Medulla oblongata (tissue), 1 donor: Measurements from ENCODE around the gene PRDM5.

Experiments used
- DNase-seq: peaks from one replicate; pipeline ENCODE4 v3.0.0-alpha.2; 2015; ENCODE audit errors: extremely low spot score

Gene PRDM5

GRCh38 chr4:120821977-120822376 lies 100.5 kb downstream of the PRDM5 start:
- DNase-seq, result peak; percentile 67

- DNase-seq, result no peak
Measured at GRCh38 chr4:120821029-120821428, 101.5 kb downstream of the PRDM5 start.

GRCh38 chr4:120819805-120820437 lies 102.6 kb downstream of the PRDM5 start:
- no peak for DNase-seq

GRCh38 chr4:120816296-120816965 lies 106.1 kb downstream of the PRDM5 start:
- DNase-seq, result no peak

GRCh38 chr4:120815361-120815760 lies 107.2 kb downstream of the PRDM5 start:
- no peak for DNase-seq

- DNase-seq, result no peak
Measured at GRCh38 chr4:120814886-120815285, 107.6 kb downstream of the PRDM5 start.

- no peak for DNase-seq
Measured at GRCh38 chr4:120812216-120812615, 110.3 kb downstream of the PRDM5 start.

GRCh38 chr4:120809518-120809917 lies 113.0 kb downstream of the PRDM5 start:
- DNase-seq, result no peak

- no peak for DNase-seq
Measured at GRCh38 chr4:120808475-120809141, 113.9 kb downstream of the PRDM5 start.

GRCh38 chr4:120801137-120801758 lies 121.3 kb downstream of the PRDM5 start:
- DNase-seq, result peak; percentile 60

- no peak for DNase-seq
Measured at GRCh38 chr4:120798570-120798969, 124.0 kb downstream of the PRDM5 start.

- DNase-seq, result no peak
Measured at GRCh38 chr4:120796271-120796670, 126.3 kb downstream of the PRDM5 start.

GRCh38 chr4:120785202-120785601 lies 137.3 kb downstream of the PRDM5 start:
- no peak for DNase-seq

- DNase-seq, result no peak
Measured at GRCh38 chr4:120777459-120777858, 145.1 kb downstream of the PRDM5 start.

GRCh38 chr4:120775431-120775830 lies 147.1 kb downstream of the PRDM5 start:
- no peak for DNase-seq

GRCh38 chr4:120773641-120774040 lies 148.9 kb downstream of the PRDM5 start:
- no peak for DNase-seq

- DNase-seq, result no peak
Measured at GRCh38 chr4:120771907-120772306, 150.6 kb downstream of the PRDM5 start.

- no peak for DNase-seq
Measured at GRCh38 chr4:120770897-120771296, 151.6 kb downstream of the PRDM5 start.

GRCh38 chr4:120769227-120769626 lies 153.3 kb downstream of the PRDM5 start:
- no peak for DNase-seq

- no peak for DNase-seq
Measured at GRCh38 chr4:120765260-120765680, 157.3 kb downstream of the PRDM5 start.

GRCh38 chr4:120763650-120764049 lies 158.9 kb downstream of the PRDM5 start:
- DNase-seq, result no peak

GRCh38 chr4:120761070-120761469 lies 161.5 kb downstream of the PRDM5 start:
- DNase-seq, result no peak

- DNase-seq, result no peak
Measured at GRCh38 chr4:120760047-120760446, 162.5 kb downstream of the PRDM5 start.
